Activated CD8-positive, alpha-beta memory T cell treated with anti-CD3 and anti-CD28 coated beads for 4 hours (primary cell): Measurements from ENCODE around the gene COLEC11.
"Not testable (repeated sequence)": the region's sequence is repeated elsewhere in the genome, so short reads cannot be mapped to it uniquely, and the experiment has no call there.

Experiments
- DNase-seq, 2 donors: peaks; one replicate each; pipeline ENCODE4 v3.0.0-alpha.2; 2020; ENCODE audit warnings: low read depth in 2 of 2

The COLEC11 gene

GRCh38 chr2:3654531-3655225 is 59.8 kb downstream of the COLEC11 start:
- no peak for DNase-seq

GRCh38 chr2:3655871-3656761 is 61.2 kb downstream of the COLEC11 start:
- DNase-seq, result no peak

GRCh38 chr2:3656762-3657721 is 62.1 kb downstream of the COLEC11 start:
- no peak for DNase-seq

GRCh38 chr2:3657881-3658280 is 63.0 kb downstream of the COLEC11 start, which contains the start of gene ALLC:
TSS of gene ALLC (plus strand) at chr2:3658200. CDS start at chr2:3671158, 12,958 bp downstream.
- no peak for DNase-seq

- DNase-seq, result no peak
Observed at GRCh38 chr2:3659447-3660432, 64.8 kb downstream of the COLEC11 start.

GRCh38 chr2:3660640-3661039 is 65.7 kb downstream of the COLEC11 start:
- DNase-seq, result not testable (repeated sequence)

GRCh38 chr2:3661149-3661660 is 66.3 kb downstream of the COLEC11 start:
- no peak for DNase-seq

- DNase-seq, result no peak
Observed at GRCh38 chr2:3662239-3662638, 67.3 kb downstream of the COLEC11 start.

- DNase-seq, result no peak
Observed at GRCh38 chr2:3664118-3664517, 69.2 kb downstream of the COLEC11 start.

GRCh38 chr2:3664925-3665324 is 70.0 kb downstream of the COLEC11 start:
- DNase-seq, result no peak

GRCh38 chr2:3665886-3666612 is 71.1 kb downstream of the COLEC11 start:
- no peak for DNase-seq

- DNase-seq, result no peak
Observed at GRCh38 chr2:3666613-3666975, 71.7 kb downstream of the COLEC11 start.

- no peak for DNase-seq
Observed at GRCh38 chr2:3667151-3667631, 72.3 kb downstream of the COLEC11 start.

- DNase-seq, result no peak
Observed at GRCh38 chr2:3669656-3670055, 74.7 kb downstream of the COLEC11 start.

GRCh38 chr2:3670376-3670775 is 75.5 kb downstream of the COLEC11 start:
- no peak for DNase-seq

- no peak for DNase-seq
Observed at GRCh38 chr2:3670941-3671340, 76.0 kb downstream of the COLEC11 start.

GRCh38 chr2:3672861-3673678 is 78.2 kb downstream of the COLEC11 start:
- DNase-seq, result no peak

- no peak for DNase-seq
Observed at GRCh38 chr2:3674066-3674845, 79.3 kb downstream of the COLEC11 start.
